ENCODE data around the gene SLC66A1.

Gene SLC66A1

GRCh38 chr1:19336543-19336942 is 24.4 kb downstream of the SLC66A1 start:
- no peak overlapping the region for H3K4me3 ChIP-seq (ENCODE audit: low read depth, low read length)
- TF ChIP-seq, protein P1, sequence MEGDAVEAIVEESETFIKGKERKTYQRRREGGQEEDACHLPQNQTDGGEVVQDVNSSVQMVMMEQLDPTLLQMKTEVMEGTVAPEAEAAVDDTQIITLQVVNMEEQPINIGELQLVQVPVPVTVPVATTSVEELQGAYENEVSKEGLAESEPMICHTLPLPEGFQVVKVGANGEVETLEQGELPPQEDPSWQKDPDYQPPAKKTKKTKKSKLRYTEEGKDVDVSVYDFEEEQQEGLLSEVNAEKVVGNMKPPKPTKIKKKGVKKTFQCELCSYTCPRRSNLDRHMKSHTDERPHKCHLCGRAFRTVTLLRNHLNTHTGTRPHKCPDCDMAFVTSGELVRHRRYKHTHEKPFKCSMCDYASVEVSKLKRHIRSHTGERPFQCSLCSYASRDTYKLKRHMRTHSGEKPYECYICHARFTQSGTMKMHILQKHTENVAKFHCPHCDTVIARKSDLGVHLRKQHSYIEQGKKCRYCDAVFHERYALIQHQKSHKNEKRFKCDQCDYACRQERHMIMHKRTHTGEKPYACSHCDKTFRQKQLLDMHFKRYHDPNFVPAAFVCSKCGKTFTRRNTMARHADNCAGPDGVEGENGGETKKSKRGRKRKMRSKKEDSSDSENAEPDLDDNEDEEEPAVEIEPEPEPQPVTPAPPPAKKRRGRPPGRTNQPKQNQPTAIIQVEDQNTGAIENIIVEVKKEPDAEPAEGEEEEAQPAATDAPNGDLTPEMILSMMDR (IDR thresholded peaks at IDR 0.05; ENCODE audit: low read depth, low read length): no peak

GRCh38 chr1:19337289-19337688 is 25.2 kb downstream of the SLC66A1 start:
- TF ChIP-seq, protein P1 (IDR thresholded peaks at IDR 0.05; ENCODE audit: low read depth, low read length): no peak
- no peak overlapping the region for H3K4me3 ChIP-seq (ENCODE audit: low read depth, low read length)

- H3K4me3 ChIP-seq (ENCODE audit: low read depth, low read length): no peak overlapping the region
- TF ChIP-seq, protein P1 (IDR thresholded peaks at IDR 0.05; ENCODE audit: low read depth, low read length): no peak
Observed at GRCh38 chr1:19338323-19338762, 26.2 kb downstream of the SLC66A1 start.

GRCh38 chr1:19339214-19339861 is 27.2 kb downstream of the SLC66A1 start:
- no peak overlapping the region for H3K4me3 ChIP-seq (ENCODE audit: low read depth, low read length)
- TF ChIP-seq, protein P1 (IDR thresholded peaks at IDR 0.05; ENCODE audit: low read depth, low read length): no peak

- TF ChIP-seq, protein P1 (IDR thresholded peaks at IDR 0.05; ENCODE audit: low read depth, low read length): no peak
- no peak overlapping the region for H3K4me3 ChIP-seq (ENCODE audit: low read depth, low read length)
Observed at GRCh38 chr1:19340387-19340937, 28.3 kb downstream of the SLC66A1 start.

GRCh38 chr1:19341201-19342061 is 29.3 kb downstream of the SLC66A1 start:
- TF ChIP-seq, protein P1 (IDR thresholded peaks at IDR 0.05; ENCODE audit: low read depth, low read length): peak; percentile 94

More at GRCh38 chr1:19341201-19342061, 29.3 kb downstream of the SLC66A1 start:
- no peak overlapping the region for H3K4me3 ChIP-seq (ENCODE audit: low read depth, low read length)
